HepG2 (cell line): ENCODE data around the gene FAM184B. TPM values are rescaled to one million over a fixed set of nuclear protein-coding genes. Genes with fewer than 3 reads are reported as not detected.

Experiments
- ATAC-seq: fragments of 200-7000 bp; cut with Tn5 transposase; 3 replicates; pipeline ENCODE4 v1.9.1; 2020; ENCODE audit warnings: mild to moderate bottlenecking, moderate library complexity
- BruUV-seq: library from RNA; stranded (reverse); fragments of 400-500 nt; replicated peaks from 2 replicates; lab custom pipeline; 2021; lab: Mats Ljungman, UMichigan
- CTCF ChIA-PET: fragments of 300-600 bp; formaldehyde crosslinking; extraction: SDS; loops from one replicate; lab custom pipeline; 2021; ENCODE audit warnings: low total read pairs, inconsistent platforms, low intra/inter-chr PET ratio; lab: Yijun Ruan, JAX
- POLR2A ChIA-PET: fragments of 350-600 bp; sonication (Branson Sonifier 250); formaldehyde crosslinking; loops from one replicate; lab custom pipeline; 2020; ENCODE audit warnings: antibody characterized with exemption, inconsistent platforms; lab: Yijun Ruan, JAX
- DNase-seq: peaks from one replicate; pipeline ENCODE4 v3.0.0-alpha.2; 2015; ENCODE audit warnings: low spot score
- FAIRE-seq: peaks from 3 replicates; lab custom pipeline; 2011; peaks lifted over from hg19 to GRCh38; lab: Jason Lieb, UNC
- H2AFZ ChIP-seq: one replicate; pipeline ENCODE4 v1.6.1; 2011; ENCODE audit warnings: low read length, inconsistent platforms
- H3K27ac ChIP-seq: fragments of 300-600 bp; 3 replicates; pipeline ENCODE4 v1.8.0; 2011; ENCODE audit warnings: mixed run types, mild to moderate bottlenecking, mixed read lengths, low read length, inconsistent platforms; ENCODE audit not compliant: insufficient read depth; ENCODE audit errors: extremely low read length
- H3K27me3 ChIP-seq, 2 experiments: fragments of 200-600 bp in 1 of 2; 2 replicates in 1 of 2; 3 replicates in 1 of 2; pipeline versions ENCODE4 v1.6.0 to v1.8.0; 2011; ENCODE audit warnings: low read length in 2 of 2, mild to moderate bottlenecking in 2 of 2, moderate library complexity in 2 of 2, inconsistent platforms in 1 of 2; ENCODE audit not compliant: insufficient read depth in 2 of 2, control insufficient read depth in 1 of 2
- H3K36me3 ChIP-seq, 2 experiments: fragments of 200-600 bp in 1 of 2; replicated peaks in 1 of 2; 2 replicates in 1 of 2; 3 replicates in 1 of 2; pipeline versions ENCODE4 v1.5.1 to v1.8.0; 2011; ENCODE audit warnings: low read length in 2 of 2, inconsistent platforms in 1 of 2; ENCODE audit not compliant: insufficient read depth in 2 of 2, control insufficient read depth in 1 of 2
- H3K4me1 ChIP-seq: 2 replicates; pipeline ENCODE4 v1.5.1; 2012; ENCODE audit warnings: low read length, inconsistent platforms; ENCODE audit not compliant: insufficient read depth
- H3K4me2 ChIP-seq: 2 replicates; pipeline ENCODE4 v1.6.0; 2011; ENCODE audit warnings: low read depth, low read length, inconsistent platforms
- H3K4me3 ChIP-seq, 3 experiments: fragments of 200-600 bp in 1 of 3; sonication (generic), shearing (Covaris generic) in 1 of 3; replicated peaks in 1 of 3; 2 replicates each; pipeline ENCODE4 v1.5.1; 2011 to 2016; ENCODE audit warnings: low read length in 3 of 3, inconsistent platforms in 2 of 3, low read depth in 2 of 3, mild to moderate bottlenecking in 2 of 3, control low read depth in 1 of 3, mixed read lengths in 1 of 3; ENCODE audit not compliant: insufficient read depth in 1 of 3
- H3K79me2 ChIP-seq: one replicate; pipeline ENCODE4 v1.6.1; 2011; ENCODE audit warnings: low read length, inconsistent platforms; ENCODE audit not compliant: insufficient read depth
- H3K9ac ChIP-seq: 2 replicates; pipeline ENCODE4 v1.6.0; 2011; ENCODE audit warnings: mild to moderate bottlenecking, low read depth, low read length, inconsistent platforms; ENCODE audit not compliant: insufficient read depth
- H3K9me3 ChIP-seq: 2 replicates; pipeline ENCODE4 v1.5.1; 2012; ENCODE audit warnings: mild to moderate bottlenecking, low read length
- H4K20me1 ChIP-seq: 2 replicates; pipeline ENCODE4 v1.6.0; 2011; ENCODE audit warnings: inconsistent platforms, mild to moderate bottlenecking, low read length, moderate library complexity; ENCODE audit not compliant: insufficient read depth
- CHD4 ChIP-seq: fragments of 200-600 bp; sonication (generic); IDR thresholded peaks from 2 replicates; pipeline ENCODE4 v1.7.0; 2017; ENCODE audit warnings: mild to moderate bottlenecking, low read length, borderline replicate concordance
- FOXJ3 ChIP-seq: sonication (generic); formaldehyde crosslinking; IDR thresholded peaks from 2 replicates; pipeline ENCODE4 v1.4.0; 2020; ENCODE audit warnings: missing genetic modification reagents, mild to moderate bottlenecking, borderline replicate concordance
- HNF4A ChIP-seq: sonication (generic); formaldehyde crosslinking; IDR thresholded peaks from 2 replicates; pipeline ENCODE4 v1.4.0; 2020; ENCODE audit warnings: missing genetic modification reagents
- KMT2A ChIP-seq: sonication (generic); formaldehyde crosslinking; IDR thresholded peaks from 2 replicates; pipeline ENCODE4 v1.4.0; 2020; ENCODE audit warnings: missing genetic modification reagents
- RBM39 ChIP-seq: fragments of 200-400 bp; formaldehyde crosslinking; IDR thresholded peaks from one replicate; pipeline ENCODE4 v1.6.1; 2018; ENCODE audit warnings: antibody characterized with exemption, mild to moderate bottlenecking, low read depth, low read length; ENCODE audit not compliant: poor library complexity, severe bottlenecking
- SIX1 ChIP-seq: sonication (generic); formaldehyde crosslinking; IDR thresholded peaks from 2 replicates; pipeline ENCODE4 v1.4.0; 2020; ENCODE audit warnings: missing genetic modification reagents, borderline replicate concordance
- SMAD9 ChIP-seq: sonication (generic); formaldehyde crosslinking; IDR thresholded peaks from 2 replicates; pipeline ENCODE4 v1.5.1; 2020; ENCODE audit warnings: mild to moderate bottlenecking, missing genetic modification reagents
- SMYD3 ChIP-seq: sonication (generic); formaldehyde crosslinking; IDR thresholded peaks from 2 replicates; pipeline ENCODE4 v1.8.1; 2023; ENCODE audit warnings: mild to moderate bottlenecking, missing genetic modification reagents
- ZFP37 ChIP-seq: sonication (generic); formaldehyde crosslinking; IDR thresholded peaks from 2 replicates; pipeline ENCODE4 v1.4.0; 2020; ENCODE audit warnings: missing genetic modification reagents, borderline replicate concordance
- ZMYM4 ChIP-seq: sonication (generic); formaldehyde crosslinking; IDR thresholded peaks from 2 replicates; pipeline ENCODE4 v1.8.1; 2023; ENCODE audit warnings: mild to moderate bottlenecking, missing genetic modification reagents
- ZNF256 ChIP-seq: sonication (generic); formaldehyde crosslinking; conservative IDR thresholded peaks from 2 replicates; pipeline ENCODE4 v1.4.0; 2020; ENCODE audit warnings: missing genetic modification reagents
- ZNF282 ChIP-seq: fragments of 450-650 bp; IDR thresholded peaks from 2 replicates; pipeline ENCODE4 v1.6.1; 2018; ENCODE audit not compliant: partially characterized antibody
- ZNF329 ChIP-seq: sonication (generic); formaldehyde crosslinking; IDR thresholded peaks from 2 replicates; pipeline ENCODE4 v1.9.0; 2021; ENCODE audit warnings: low read depth, mild to moderate bottlenecking, missing genetic modification reagents
- ZNF441 ChIP-seq: sonication (generic); formaldehyde crosslinking; IDR thresholded peaks from 2 replicates; pipeline ENCODE4 v1.7.0; 2021; ENCODE audit warnings: missing genetic modification reagents, borderline replicate concordance
- ZNF670 ChIP-seq: sonication (generic); formaldehyde crosslinking; IDR thresholded peaks from 2 replicates; pipeline ENCODE4 v1.8.0; 2022; ENCODE audit warnings: mild to moderate bottlenecking, missing genetic modification reagents, borderline replicate concordance
- WGBS: methylation state at CpG from one replicate; pipeline ENCODE4 v1.1.6; 2017; ENCODE audit warnings: low lambda C conversion rate; 5-methylcytosine and 5-hydroxymethylcytosine counted together
- in situ Hi-C: cut with HindIII; loops from 2 replicates; pipeline ENCODE4 v1.10.0; 2017; ENCODE audit warnings: low pct_unique_long_range_greater_than_20kb; ENCODE audit not compliant: extremely low pct_ligation_motif_present
- intact Hi-C: fragments of 100-400 bp; cut with micrococcal nuclease; formaldehyde crosslinking; loops from one replicate; pipeline ENCODE4 v1.10.0; 2022; ENCODE audit not compliant: unreplicated experiment
- polyA plus RNA-seq, 8 experiments: library from polyadenylated mRNA; depleted of rRNA in 3 of 8; stranded (reverse) in 7 of 8; unstranded in 1 of 8; fragments of >200 nt; fragmentation: Illumina TruSeq in 4 of 8; extraction: Trizol in 4 of 8; gene quantifications; 2 replicates each; pipeline versions ENCODE4 v1.2.1 to v1.2.3, GENCODE V29; 2011 to 2016; ENCODE audit warnings: low read depth in 4 of 8, missing spikeins in 1 of 8, mixed read lengths in 1 of 8; ENCODE audit not compliant: insufficient read depth in 1 of 8
- total RNA-seq, 5 experiments: library from RNA; depleted of rRNA; stranded (reverse); fragments of >200 nt; fragmentation: Illumina TruSeq; extraction: Trizol; gene quantifications; 2 replicates each; pipeline ENCODE4 v1.2.3, GENCODE V29; 2016; ENCODE audit warnings: low read depth in 1 of 5
- TF ChIP-seq, protein P1 (sequence below): sonication (generic); formaldehyde crosslinking; IDR thresholded peaks from 2 replicates; pipeline ENCODE4 v1.5.0; 2020; ENCODE audit warnings: mild to moderate bottlenecking, missing genetic modification reagents
- TF ChIP-seq, protein P2 (sequence below): IDR thresholded peaks from 2 replicates; pipeline ENCODE4 v1.6.1; 2016; ENCODE audit warnings: control low read depth
- TF ChIP-seq, protein P3 (sequence below): sonication (generic); formaldehyde crosslinking; IDR thresholded peaks from 2 replicates; pipeline ENCODE4 v1.4.0; 2020; ENCODE audit warnings: missing genetic modification reagents

The FAM184B gene
- total and polyA plus RNA-seq, 2 of the 13 experiments (the other 11 are each of a cell fraction or from before 2014, with no cell fraction given), result not detected

DNA sequence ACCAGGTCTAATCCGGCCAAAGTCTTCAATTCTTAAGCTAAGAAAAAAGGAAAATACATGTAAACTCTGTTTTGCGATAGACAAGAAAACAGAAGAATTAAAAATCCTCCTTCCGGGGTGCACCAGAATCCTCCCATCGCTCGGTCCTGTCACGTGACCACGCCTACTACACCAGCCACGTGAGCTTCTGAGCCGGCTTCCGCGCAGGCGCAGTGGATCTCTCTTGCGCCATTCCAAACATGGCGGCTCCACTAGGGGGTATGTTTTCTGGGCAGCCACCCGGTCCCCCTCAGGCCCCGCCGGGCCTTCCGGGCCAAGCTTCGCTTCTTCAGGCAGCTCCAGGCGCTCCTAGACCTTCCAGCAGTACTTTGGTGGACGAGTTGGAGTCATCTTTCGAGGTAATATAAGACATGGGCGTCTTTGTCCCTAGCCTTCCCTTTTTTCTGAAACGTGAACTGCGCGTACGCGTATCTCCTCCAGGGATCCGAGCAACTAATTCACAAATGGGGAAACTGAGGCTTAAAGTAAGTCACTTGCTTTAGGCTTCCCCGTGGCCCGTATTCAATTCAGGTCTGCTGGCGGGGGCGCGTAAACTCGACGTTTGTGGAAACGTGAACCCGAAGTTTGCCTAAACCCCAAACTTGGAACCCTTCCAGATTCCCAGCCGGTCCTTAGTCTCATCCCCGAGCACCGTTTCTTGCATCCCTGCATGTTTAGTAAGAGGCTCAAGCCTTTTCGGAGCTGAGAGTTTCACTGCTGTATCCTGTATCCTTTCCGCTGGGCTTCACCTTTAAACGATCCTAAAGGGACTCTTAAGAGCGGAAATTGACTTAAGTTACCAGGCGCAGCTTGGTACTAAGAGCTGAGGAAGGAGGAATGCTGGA is 166.8 kb downstream of the FAM184B start, which contains the start of gene MED28:
TSS of gene MED28 (plus strand) at position 226 of the 884 bp plus-strand sequence. CDS start at position 240, 14 bp downstream.
- no peaks in the 10 kb centered on the region for H3K9me3 ChIP-seq
- H3K4me1 ChIP-seq, result peaks cover 39% of the 10 kb centered on the region
- peak within 1 kb of the TSS; percentile 82 for H3K27ac ChIP-seq
- peaks cover 7 to 24% of the 10 kb centered on the region in 2 experiments; a peak in 4 of 5 replicates for H3K36me3 ChIP-seq
- under 1% methylated on average over 46 of the region's 46 CpGs for WGBS
- intact Hi-C loops (loop anchor here (1.0 to 2.0 kb wide), 4 partner anchors 17 to 70 kb away; partner anchors contain the start of gene LAP3), in situ Hi-C loops (no loop called here)
- TSS peak; percentile 86 for BruUV-seq
- H4K20me1 ChIP-seq, result peaks cover 27% of the 10 kb centered on the region
- peak within 1 kb of the TSS; percentile 98 for H3K9ac ChIP-seq
- FAIRE-seq (peak; percentile 96), ATAC-seq (peak; percentile 84), DNase-seq (peak; percentile 93)
- CTCF ChIA-PET, result no interaction called here
- H3K4me2 ChIP-seq, result peak within 1 kb of the TSS; percentile 92
- peak within 1 kb of the TSS; percentile 96 for H2AFZ ChIP-seq
- H3K4me3 ChIP-seq, result peak within 1 kb of the TSS; percentile 92 to 98 (median 93)
- H3K79me2 ChIP-seq, result peaks cover 56% of the 10 kb centered on the region
- POLR2A ChIA-PET, result interaction anchor here (0.7 to 3.3 kb wide), 15 partner anchors 12 to 195 kb away, joined by 3 to 14 read pairs (median 4); partner anchors contain the start of genes DCAF16, LAP3 and QDPR
- H3K27me3 ChIP-seq, result no peaks in the 10 kb centered on the region; a peak in 1 of 5 replicates
- peak; percentile 41; the same call in 1 of the 2 replicates for TF ChIP-seq ZNF670 (CRISPR knock-in tag)
- TF ChIP-seq, protein P1, sequence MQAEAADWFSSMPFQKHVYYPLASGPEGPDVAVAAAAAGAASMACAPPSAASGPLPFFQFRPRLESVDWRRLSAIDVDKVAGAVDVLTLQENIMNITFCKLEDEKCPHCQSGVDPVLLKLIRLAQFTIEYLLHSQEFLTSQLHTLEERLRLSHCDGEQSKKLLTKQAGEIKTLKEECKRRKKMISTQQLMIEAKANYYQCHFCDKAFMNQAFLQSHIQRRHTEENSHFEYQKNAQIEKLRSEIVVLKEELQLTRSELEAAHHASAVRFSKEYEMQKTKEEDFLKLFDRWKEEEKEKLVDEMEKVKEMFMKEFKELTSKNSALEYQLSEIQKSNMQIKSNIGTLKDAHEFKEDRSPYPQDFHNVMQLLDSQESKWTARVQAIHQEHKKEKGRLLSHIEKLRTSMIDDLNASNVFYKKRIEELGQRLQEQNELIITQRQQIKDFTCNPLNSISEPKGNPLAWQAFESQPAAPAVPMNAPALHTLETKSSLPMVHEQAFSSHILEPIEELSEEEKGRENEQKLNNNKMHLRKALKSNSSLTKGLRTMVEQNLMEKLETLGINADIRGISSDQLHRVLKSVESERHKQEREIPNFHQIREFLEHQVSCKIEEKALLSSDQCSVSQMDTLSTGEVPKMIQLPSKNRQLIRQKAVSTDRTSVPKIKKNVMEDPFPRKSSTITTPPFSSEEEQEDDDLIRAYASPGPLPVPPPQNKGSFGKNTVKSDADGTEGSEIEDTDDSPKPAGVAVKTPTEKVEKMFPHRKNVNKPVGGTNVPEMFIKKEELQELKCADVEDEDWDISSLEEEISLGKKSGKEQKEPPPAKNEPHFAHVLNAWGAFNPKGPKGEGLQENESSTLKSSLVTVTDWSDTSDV (CRISPR knock-in tag), result no peak
- 0 out of 2 replicates have a peak, but pooled peaks have one; percentile 14 for TF ChIP-seq FOXJ3 (CRISPR knock-in tag)
- no peak for TF ChIP-seq ZNF282
- TF ChIP-seq, protein P2, sequence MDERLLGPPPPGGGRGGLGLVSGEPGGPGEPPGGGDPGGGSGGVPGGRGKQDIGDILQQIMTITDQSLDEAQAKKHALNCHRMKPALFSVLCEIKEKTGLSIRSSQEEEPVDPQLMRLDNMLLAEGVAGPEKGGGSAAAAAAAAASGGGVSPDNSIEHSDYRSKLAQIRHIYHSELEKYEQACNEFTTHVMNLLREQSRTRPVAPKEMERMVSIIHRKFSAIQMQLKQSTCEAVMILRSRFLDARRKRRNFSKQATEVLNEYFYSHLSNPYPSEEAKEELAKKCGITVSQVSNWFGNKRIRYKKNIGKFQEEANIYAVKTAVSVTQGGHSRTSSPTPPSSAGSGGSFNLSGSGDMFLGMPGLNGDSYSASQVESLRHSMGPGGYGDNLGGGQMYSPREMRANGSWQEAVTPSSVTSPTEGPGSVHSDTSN (CRISPR knock-in tag), result no peak
- TF ChIP-seq RBM39, result no peak
- TF ChIP-seq ZNF441 (CRISPR knock-in tag), result 0 out of 2 replicates have a peak, but pooled peaks have one; percentile 33
- 0 out of 2 replicates have a peak, but pooled peaks have one; percentile 3 for TF ChIP-seq HNF4A
- TF ChIP-seq ZMYM4 (CRISPR knock-in tag), result peak; percentile 43; the same call in 1 of the 2 replicates
- TF ChIP-seq SMYD3 (CRISPR knock-in tag), result no peak; the same call in 1 of the 2 replicates
- no peak for TF ChIP-seq ZNF256 (CRISPR knock-in tag)
- no peak for TF ChIP-seq SMAD9
- no peak for TF ChIP-seq CHD4
- TF ChIP-seq KMT2A, result peak; percentile 70; the same call in 1 of the 2 replicates
- TF ChIP-seq, protein P3, sequence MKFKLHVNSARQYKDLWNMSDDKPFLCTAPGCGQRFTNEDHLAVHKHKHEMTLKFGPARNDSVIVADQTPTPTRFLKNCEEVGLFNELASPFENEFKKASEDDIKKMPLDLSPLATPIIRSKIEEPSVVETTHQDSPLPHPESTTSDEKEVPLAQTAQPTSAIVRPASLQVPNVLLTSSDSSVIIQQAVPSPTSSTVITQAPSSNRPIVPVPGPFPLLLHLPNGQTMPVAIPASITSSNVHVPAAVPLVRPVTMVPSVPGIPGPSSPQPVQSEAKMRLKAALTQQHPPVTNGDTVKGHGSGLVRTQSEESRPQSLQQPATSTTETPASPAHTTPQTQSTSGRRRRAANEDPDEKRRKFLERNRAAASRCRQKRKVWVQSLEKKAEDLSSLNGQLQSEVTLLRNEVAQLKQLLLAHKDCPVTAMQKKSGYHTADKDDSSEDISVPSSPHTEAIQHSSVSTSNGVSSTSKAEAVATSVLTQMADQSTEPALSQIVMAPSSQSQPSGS (CRISPR knock-in tag), result peak; percentile 64; the same call in 1 of the 2 replicates
- no peak for TF ChIP-seq SIX1
- TF ChIP-seq ZNF329 (CRISPR knock-in tag), result no peak
- no peak for TF ChIP-seq ZFP37 (CRISPR knock-in tag)
